IPS-15b (cell line): Measurements from ENCODE around the gene PON1.

Experiments used
- H3K27me3 ChIP-seq: one replicate; pipeline ENCODE4 v1.6.1; 2013; ENCODE audit warnings: low read length; ENCODE audit not compliant: control insufficient read depth, insufficient read depth
- H3K36me3 ChIP-seq: one replicate; pipeline ENCODE4 v1.6.1; 2013; ENCODE audit warnings: low read length; ENCODE audit not compliant: control insufficient read depth, insufficient read depth
- H3K4me1 ChIP-seq: one replicate; pipeline ENCODE4 v1.6.1; 2013; ENCODE audit warnings: mild to moderate bottlenecking, low read length; ENCODE audit not compliant: control insufficient read depth, insufficient read depth
- H3K4me3 ChIP-seq: one replicate; pipeline ENCODE4 v1.5.1; 2013; ENCODE audit warnings: low read depth, low read length
- H3K9ac ChIP-seq: one replicate; pipeline ENCODE4 v1.6.1; 2013; ENCODE audit warnings: low read depth, mild to moderate bottlenecking, low read length
- H3K9me3 ChIP-seq: one replicate; pipeline ENCODE4 v1.6.1; 2013; ENCODE audit warnings: mild to moderate bottlenecking, low read length; ENCODE audit not compliant: control insufficient read depth, insufficient read depth

Gene PON1

GRCh38 chr7:95324431-95324830, at the start of gene PON1:
Gene PON1, minus strand, starts transcription at chr7:95324532. Its CDS starts 57 bp downstream, at chr7:95324475.
- Histone ChIP-seq H3K36me3 (no peaks in the 10 kb centered on the region), H3K9me3 (no peaks in the 10 kb centered on the region), H3K4me3 (peak within 1 kb of the TSS; percentile 70), H3K9ac (peak within 1 kb of the TSS; percentile 57), H3K4me1 (no peaks in the 10 kb centered on the region), H3K27me3 (peaks cover 22% of the 10 kb centered on the region)

GRCh38 chr7:95373323-95373722, 49.0 kb upstream of the PON1 start:
- Histone ChIP-seq H3K4me3 (no peak overlapping the region), H3K4me1 (no peaks in the 10 kb centered on the region), H3K9ac (no peak overlapping the region), H3K36me3 (no peaks in the 10 kb centered on the region), H3K27me3 (no peaks in the 10 kb centered on the region), H3K9me3 (peaks cover 2% of the 10 kb centered on the region)

DNA sequence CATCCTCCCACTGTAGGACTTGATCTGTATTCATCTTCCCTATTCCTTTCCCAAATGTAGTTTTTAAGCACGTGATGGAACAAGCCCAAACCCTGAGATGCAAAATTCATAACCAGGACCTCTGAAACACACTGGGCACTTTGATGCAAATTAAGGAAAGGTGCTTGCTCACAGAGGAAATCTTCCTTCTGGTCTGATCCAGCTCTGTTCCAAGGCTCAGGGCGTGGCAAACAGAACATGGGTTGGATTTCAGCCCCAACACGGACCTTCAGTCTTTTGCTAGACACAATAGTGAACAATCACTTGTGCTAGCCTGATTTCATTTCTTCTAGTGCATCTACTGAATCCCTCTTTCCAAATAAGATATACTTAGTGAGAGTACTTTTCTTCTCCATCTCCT, 43.9 kb upstream of the PON1 start:
- no peaks in the 10 kb centered on the region for H3K4me1 ChIP-seq
- no peaks in the 10 kb centered on the region for H3K9me3 ChIP-seq
- H3K4me3 ChIP-seq, result no peak overlapping the region
- no peaks in the 10 kb centered on the region for H3K27me3 ChIP-seq
- no peak overlapping the region for H3K9ac ChIP-seq
- H3K36me3 ChIP-seq, result no peaks in the 10 kb centered on the region

GRCh38 chr7:95367606-95368005, 43.3 kb upstream of the PON1 start:
- Histone ChIP-seq H3K4me1 (no peaks in the 10 kb centered on the region), H3K4me3 (no peak overlapping the region), H3K9ac (no peak overlapping the region), H3K9me3 (no peaks in the 10 kb centered on the region), H3K36me3 (no peaks in the 10 kb centered on the region), H3K27me3 (no peaks in the 10 kb centered on the region)

GRCh38 chr7:95365151-95365550, 40.8 kb upstream of the PON1 start:
- Histone ChIP-seq H3K4me1 (no peaks in the 10 kb centered on the region), H3K27me3 (no peaks in the 10 kb centered on the region), H3K36me3 (no peaks in the 10 kb centered on the region), H3K9ac (no peak overlapping the region), H3K4me3 (no peak overlapping the region), H3K9me3 (no peaks in the 10 kb centered on the region)

DNA sequence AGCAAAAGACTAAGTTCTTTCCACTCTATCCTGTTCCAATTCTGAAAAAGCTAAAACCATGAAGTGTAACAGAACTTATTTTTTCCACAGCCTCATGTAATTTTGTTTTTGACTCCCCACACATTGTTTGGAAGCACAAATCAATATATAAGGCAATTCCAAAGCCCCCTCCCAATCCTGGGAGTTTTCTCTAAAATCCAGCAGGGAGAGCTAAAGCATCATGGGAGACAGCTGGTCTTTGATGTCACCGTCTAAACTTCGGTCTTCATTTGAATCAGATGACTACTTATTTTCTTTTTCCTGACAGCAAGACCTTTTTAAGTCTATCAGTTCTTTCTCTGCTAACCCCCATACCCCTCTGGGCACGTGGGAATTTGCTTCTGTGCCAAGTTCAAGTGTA, 33.3 kb upstream of the PON1 start:
- Histone ChIP-seq H3K9ac (no peak overlapping the region), H3K36me3 (no peaks in the 10 kb centered on the region), H3K4me1 (no peaks in the 10 kb centered on the region), H3K4me3 (no peak overlapping the region), H3K9me3 (no peaks in the 10 kb centered on the region), H3K27me3 (no peaks in the 10 kb centered on the region)

- Histone ChIP-seq H3K9me3 (no peaks in the 10 kb centered on the region), H3K27me3 (no peaks in the 10 kb centered on the region), H3K36me3 (no peaks in the 10 kb centered on the region), H3K9ac (no peak overlapping the region), H3K4me3 (no peak overlapping the region), H3K4me1 (peaks cover 8% of the 10 kb centered on the region)
These were observed 18.4 kb upstream of the PON1 start for GRCh38 chr7:95342642-95343307.

DNA sequence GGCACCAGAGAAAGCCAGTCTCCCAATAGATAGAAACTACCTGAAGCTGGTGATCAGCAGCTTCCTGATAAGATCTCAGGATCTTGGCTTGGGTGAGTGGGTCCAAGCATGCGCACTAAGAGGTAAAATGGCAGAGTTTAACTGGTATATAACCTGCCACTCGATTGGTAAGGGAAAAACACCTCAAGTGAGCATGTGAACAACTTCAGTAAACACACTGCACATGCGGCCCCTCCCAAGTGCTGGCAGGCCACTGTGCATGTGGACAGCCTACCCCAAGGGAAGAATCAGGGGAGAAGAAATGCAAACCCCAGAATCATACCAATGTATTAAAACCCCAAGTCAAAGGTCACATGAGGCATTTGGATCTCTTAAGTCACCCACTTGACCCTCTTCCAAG, 17.7 kb upstream of the PON1 start:
- H3K4me1 ChIP-seq, result peaks cover 8% of the 10 kb centered on the region
- H3K4me3 ChIP-seq, result no peak overlapping the region
- H3K9me3 ChIP-seq, result no peaks in the 10 kb centered on the region
- no peaks in the 10 kb centered on the region for H3K36me3 ChIP-seq
- H3K9ac ChIP-seq, result no peak overlapping the region
- H3K27me3 ChIP-seq, result no peaks in the 10 kb centered on the region

GRCh38 chr7:95340491-95340890, 16.2 kb upstream of the PON1 start:
- no peaks in the 10 kb centered on the region for H3K9me3 ChIP-seq
- H3K9ac ChIP-seq, result no peak overlapping the region
- no peak overlapping the region for H3K4me3 ChIP-seq
- H3K4me1 ChIP-seq, result peaks cover 8% of the 10 kb centered on the region
- H3K27me3 ChIP-seq, result no peaks in the 10 kb centered on the region
- no peaks in the 10 kb centered on the region for H3K36me3 ChIP-seq

DNA sequence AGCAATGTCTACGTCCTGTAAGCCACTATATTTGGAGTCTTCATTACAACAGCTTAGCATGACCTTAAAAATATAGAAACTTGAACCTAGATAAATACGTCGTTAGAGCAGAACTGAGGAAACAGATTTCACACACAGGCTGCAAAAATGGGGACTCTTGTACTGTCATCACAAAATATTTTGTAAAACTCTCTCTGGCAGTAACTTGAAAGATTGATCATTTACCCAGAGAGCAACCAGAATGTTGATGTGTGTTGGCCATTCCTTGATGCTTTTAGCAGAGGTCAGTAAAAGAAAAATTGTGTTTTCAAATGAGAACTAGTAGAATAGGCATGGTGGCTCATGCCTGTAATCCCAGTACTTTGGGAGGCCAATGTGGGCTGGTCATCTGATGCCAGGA, 14.5 kb upstream of the PON1 start:
- no peaks in the 10 kb centered on the region for H3K9me3 ChIP-seq
- H3K9ac ChIP-seq, result no peak overlapping the region
- H3K36me3 ChIP-seq, result no peaks in the 10 kb centered on the region
- peaks cover 8% of the 10 kb centered on the region for H3K4me1 ChIP-seq
- no peaks in the 10 kb centered on the region for H3K27me3 ChIP-seq
- no peak overlapping the region for H3K4me3 ChIP-seq

GRCh38 chr7:95335093-95335492, 10.8 kb upstream of the PON1 start:
- no peaks in the 10 kb centered on the region for H3K9me3 ChIP-seq
- H3K4me1 ChIP-seq, result no peaks in the 10 kb centered on the region
- H3K4me3 ChIP-seq, result no peak overlapping the region
- H3K9ac ChIP-seq, result no peak overlapping the region
- H3K27me3 ChIP-seq, result no peaks in the 10 kb centered on the region
- H3K36me3 ChIP-seq, result no peaks in the 10 kb centered on the region

DNA sequence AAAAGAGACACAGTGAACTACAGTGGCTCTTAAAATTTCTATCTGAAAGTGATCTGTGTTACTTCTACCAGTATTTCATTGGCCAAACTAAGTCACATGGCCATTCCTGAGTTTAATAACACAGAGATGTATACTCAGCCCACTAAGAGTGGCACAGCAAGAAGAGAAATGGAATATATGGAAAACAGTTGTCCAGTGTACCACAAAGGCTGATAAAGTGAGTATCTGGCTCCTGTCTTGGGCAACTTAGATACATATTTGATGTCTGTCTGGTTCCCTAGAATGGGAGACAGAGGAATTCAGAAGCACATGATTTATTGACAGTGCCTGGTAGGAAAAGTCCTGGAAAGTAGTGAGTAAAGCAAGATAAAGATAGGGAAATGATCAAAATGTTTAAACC, 10.1 kb upstream of the PON1 start:
- Histone ChIP-seq H3K4me3 (no peak overlapping the region), H3K27me3 (no peaks in the 10 kb centered on the region), H3K9ac (no peak overlapping the region), H3K4me1 (no peaks in the 10 kb centered on the region), H3K36me3 (no peaks in the 10 kb centered on the region), H3K9me3 (no peaks in the 10 kb centered on the region)
